ENCODE data around the gene STIP1.

STIP1 gene

DNA sequence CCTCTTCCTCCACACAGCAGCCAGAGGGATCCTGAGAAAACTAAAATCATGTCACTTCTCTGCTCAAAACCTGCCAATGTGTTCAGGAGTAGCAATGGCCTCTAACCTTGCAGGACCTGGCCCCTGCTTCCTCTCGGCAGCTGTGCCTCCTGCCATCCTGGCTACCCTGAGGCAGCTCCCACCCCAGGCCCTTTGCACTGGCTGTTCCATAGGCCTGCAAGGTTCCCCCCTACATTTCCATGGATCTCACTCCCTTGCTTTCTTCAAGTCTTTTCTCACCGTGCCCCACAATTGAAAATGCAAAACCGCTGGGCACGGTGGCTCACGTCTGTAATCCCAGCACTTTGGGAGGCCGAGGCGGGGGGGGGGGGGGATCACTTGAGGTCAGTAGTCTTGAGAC lies 2.1 kb upstream of the STIP1 start:
- Histone ChIP-seq H3K27ac (peak overlapping the region; percentile 73), H3K9me3 (ENCODE audit: severe bottlenecking) (peaks cover 4% of the 10 kb centered on the region), H3K36me3 (peaks cover 17% of the 10 kb centered on the region), H3K4me3 (ENCODE audit: low read depth, low read length) (no peak overlapping the region), H3K27me3 (ENCODE audit: insufficient read depth, low read depth, severe bottlenecking) (no peaks in the 10 kb centered on the region)
- TF ChIP-seq, protein P1, sequence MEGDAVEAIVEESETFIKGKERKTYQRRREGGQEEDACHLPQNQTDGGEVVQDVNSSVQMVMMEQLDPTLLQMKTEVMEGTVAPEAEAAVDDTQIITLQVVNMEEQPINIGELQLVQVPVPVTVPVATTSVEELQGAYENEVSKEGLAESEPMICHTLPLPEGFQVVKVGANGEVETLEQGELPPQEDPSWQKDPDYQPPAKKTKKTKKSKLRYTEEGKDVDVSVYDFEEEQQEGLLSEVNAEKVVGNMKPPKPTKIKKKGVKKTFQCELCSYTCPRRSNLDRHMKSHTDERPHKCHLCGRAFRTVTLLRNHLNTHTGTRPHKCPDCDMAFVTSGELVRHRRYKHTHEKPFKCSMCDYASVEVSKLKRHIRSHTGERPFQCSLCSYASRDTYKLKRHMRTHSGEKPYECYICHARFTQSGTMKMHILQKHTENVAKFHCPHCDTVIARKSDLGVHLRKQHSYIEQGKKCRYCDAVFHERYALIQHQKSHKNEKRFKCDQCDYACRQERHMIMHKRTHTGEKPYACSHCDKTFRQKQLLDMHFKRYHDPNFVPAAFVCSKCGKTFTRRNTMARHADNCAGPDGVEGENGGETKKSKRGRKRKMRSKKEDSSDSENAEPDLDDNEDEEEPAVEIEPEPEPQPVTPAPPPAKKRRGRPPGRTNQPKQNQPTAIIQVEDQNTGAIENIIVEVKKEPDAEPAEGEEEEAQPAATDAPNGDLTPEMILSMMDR (IDR thresholded peaks at IDR 0.05; ENCODE audit: low read depth, low read length) = no peak
- no peak for DNase-seq

GRCh38 chr11:64185175-64185692 lies 737 bp upstream of the STIP1 start:
- TF ChIP-seq, protein P1 (IDR thresholded peaks at IDR 0.05; ENCODE audit: low read depth, low read length) = no peak
- H3K36me3 ChIP-seq = peaks cover 16% of the 10 kb centered on the region
- H3K9me3 ChIP-seq (ENCODE audit: severe bottlenecking) = no peaks in the 10 kb centered on the region
- no peaks in the 10 kb centered on the region for H3K27me3 ChIP-seq (ENCODE audit: insufficient read depth, low read depth, severe bottlenecking)
- DNase-seq = no peak
- peak overlapping the region; percentile 95 for H3K27ac ChIP-seq
- H3K4me3 ChIP-seq (ENCODE audit: low read depth, low read length) = peak overlapping the region; percentile 85

GRCh38 chr11:64186492-64187165 lies 658 bp downstream of the STIP1 start:
- Histone ChIP-seq H3K27ac (no peak overlapping the region; the same call in 1 of the 2 replicates), H3K27me3 (ENCODE audit: insufficient read depth, low read depth, severe bottlenecking) (no peaks in the 10 kb centered on the region), H3K4me3 (ENCODE audit: low read depth, low read length) (no peak overlapping the region), H3K9me3 (ENCODE audit: severe bottlenecking) (no peaks in the 10 kb centered on the region), H3K36me3 (peaks cover 30% of the 10 kb centered on the region)
- peak; percentile 26 for DNase-seq
- TF ChIP-seq, protein P1 (IDR thresholded peaks at IDR 0.05; ENCODE audit: low read depth, low read length) = no peak

DNA sequence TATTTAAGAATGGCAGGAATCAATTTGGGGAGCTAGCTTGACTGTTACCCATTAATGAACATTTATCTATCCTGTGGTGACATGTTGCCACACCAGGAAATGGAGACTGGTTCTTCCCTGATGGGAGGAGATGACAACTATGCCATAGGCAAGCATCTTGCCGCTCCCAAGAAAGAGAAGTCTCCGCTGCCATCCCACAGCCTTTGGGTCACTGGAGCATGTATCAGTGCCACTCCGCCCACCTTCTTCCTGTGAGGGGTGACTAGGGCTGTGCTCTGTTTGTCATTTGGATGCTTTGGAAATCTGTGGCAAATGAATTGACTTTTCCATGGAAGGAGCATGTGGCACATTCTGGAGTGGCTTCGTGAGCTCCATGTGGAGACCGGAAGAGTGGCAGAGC lies 6.5 kb downstream of the STIP1 start:
- no peaks in the 10 kb centered on the region for H3K27me3 ChIP-seq (ENCODE audit: insufficient read depth, low read depth, severe bottlenecking)
- TF ChIP-seq, protein P1 (IDR thresholded peaks at IDR 0.05; ENCODE audit: low read depth, low read length) = no peak
- H3K9me3 ChIP-seq (ENCODE audit: severe bottlenecking) = no peaks in the 10 kb centered on the region
- DNase-seq = no peak
- H3K4me3 ChIP-seq (ENCODE audit: low read depth, low read length) = no peak overlapping the region
- H3K36me3 ChIP-seq = peaks cover 88% of the 10 kb centered on the region
- H3K27ac ChIP-seq = no peak overlapping the region

DNA sequence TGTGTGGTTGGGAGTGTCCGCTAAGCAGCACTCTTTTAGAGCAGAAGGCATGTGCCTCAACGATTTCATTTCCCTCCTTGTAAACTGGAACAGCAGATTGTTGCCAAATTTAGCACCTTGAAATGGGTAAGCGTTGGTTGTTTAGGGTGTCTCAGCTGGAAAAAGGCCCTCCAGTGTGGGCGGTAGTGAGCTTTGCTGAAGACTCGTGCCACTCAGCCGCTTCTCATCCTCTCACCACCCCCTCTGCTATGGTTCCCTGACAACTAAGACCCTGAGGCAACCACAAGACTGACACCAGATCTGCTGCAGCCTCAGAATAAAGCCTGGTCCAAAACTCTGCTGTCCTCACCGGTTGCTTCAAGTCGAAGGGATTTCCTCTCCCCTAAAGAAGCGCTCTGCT lies 10.7 kb downstream of the STIP1 start:
- H3K4me3 ChIP-seq (ENCODE audit: low read depth, low read length) = no peak overlapping the region
- no peak for DNase-seq
- TF ChIP-seq, protein P1 (IDR thresholded peaks at IDR 0.05; ENCODE audit: low read depth, low read length) = no peak
- no peak overlapping the region for H3K27ac ChIP-seq
- H3K9me3 ChIP-seq (ENCODE audit: severe bottlenecking) = no peaks in the 10 kb centered on the region
- H3K36me3 ChIP-seq = peaks cover 96% of the 10 kb centered on the region
- no peaks in the 10 kb centered on the region for H3K27me3 ChIP-seq (ENCODE audit: insufficient read depth, low read depth, severe bottlenecking)

GRCh38 chr11:64198511-64198910 lies 12.5 kb downstream of the STIP1 start:
- peaks cover 95% of the 10 kb centered on the region for H3K36me3 ChIP-seq
- no peaks in the 10 kb centered on the region for H3K9me3 ChIP-seq (ENCODE audit: severe bottlenecking)
- TF ChIP-seq, protein P1 (IDR thresholded peaks at IDR 0.05; ENCODE audit: low read depth, low read length) = no peak

More at GRCh38 chr11:64198511-64198910, 12.5 kb downstream of the STIP1 start:
- Histone ChIP-seq H3K27ac (no peak overlapping the region), H3K27me3 (ENCODE audit: insufficient read depth, low read depth, severe bottlenecking) (no peaks in the 10 kb centered on the region), H3K4me3 (ENCODE audit: low read depth, low read length) (no peak overlapping the region)
- DNase-seq = no peak
